Central memory CD8-positive, alpha-beta T cell (primary cell): ENCODE results near the gene CMTM4.
"Not testable (repeated sequence)": the region's sequence is repeated elsewhere in the genome, so short reads cannot be mapped to it uniquely, and the experiment has no call there.

Source experiments
- ATAC-seq: fragments of 150-1000 bp; cut with Tn5 transposase; replicated peaks from 2 replicates; pipeline ENCODE4 v1.10.0; 2022; ENCODE audit warnings: mild to moderate bottlenecking, moderate FRiP score, moderate number of reproducible peaks; ENCODE audit not compliant: poor library complexity, severe bottlenecking; ENCODE audit errors: extremely low read depth
- DNase-seq, 2 donors: peaks; one replicate each; pipeline ENCODE4 v3.0.0; 2021; ENCODE audit warnings: low spot score in 2 of 2
- H3K27ac Mint-ChIP-seq: one replicate; pipeline ENCODE4 v1.8.0; 2022; ENCODE audit warnings: low read depth, mild to moderate bottlenecking, moderate library complexity, mixed read lengths
- H3K27me3 Mint-ChIP-seq: one replicate; pipeline ENCODE4 v1.8.0; 2022; ENCODE audit warnings: mixed read lengths
- H3K36me3 Mint-ChIP-seq: one replicate; pipeline ENCODE4 v1.8.0; 2022; ENCODE audit warnings: mild to moderate bottlenecking, moderate library complexity, mixed read lengths; ENCODE audit not compliant: insufficient read depth
- H3K4me1 Mint-ChIP-seq: one replicate; pipeline ENCODE4 v1.8.0; 2022; ENCODE audit warnings: mixed read lengths
- H3K4me3 Mint-ChIP-seq: one replicate; pipeline ENCODE4 v1.8.0; 2022; ENCODE audit warnings: mild to moderate bottlenecking, moderate library complexity, mixed read lengths
- H3K9me3 Mint-ChIP-seq: one replicate; pipeline ENCODE4 v1.8.0; 2022; ENCODE audit warnings: mixed read lengths

Gene CMTM4

DNA sequence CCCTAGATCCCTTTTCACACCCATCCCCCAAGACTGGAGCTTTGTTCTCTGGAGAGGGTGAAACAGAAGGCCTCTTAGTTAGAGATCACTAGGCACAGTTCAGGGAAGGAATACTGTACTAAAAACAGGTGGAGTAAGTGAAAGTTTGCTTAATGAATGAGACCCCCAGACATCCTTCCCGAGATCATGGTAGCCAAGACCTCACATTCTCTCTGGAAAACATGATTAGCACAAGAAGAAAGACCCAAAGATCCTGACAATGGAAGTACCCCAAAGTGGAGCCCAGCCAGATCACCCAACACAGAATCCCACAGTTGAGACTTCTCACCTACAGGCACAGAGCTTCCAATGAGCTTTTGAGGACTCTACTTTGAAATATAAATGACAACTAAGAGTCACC is 3.4 kb upstream of the CMTM4 start:
- Mint-ChIP-seq H3K4me1 (peaks cover 5% of the 10 kb centered on the region), H3K36me3 (peaks cover 5% of the 10 kb centered on the region), H3K9me3 (no peaks in the 10 kb centered on the region), H3K27ac (no peak overlapping the region), H3K4me3 (no peak overlapping the region), H3K27me3 (no peaks in the 10 kb centered on the region)
- ATAC-seq = no peak
- DNase-seq = no peak

- Mint-ChIP-seq H3K4me1 (peaks cover 10% of the 10 kb centered on the region), H3K27me3 (no peaks in the 10 kb centered on the region), H3K4me3 (peak overlapping the region; percentile 73), H3K36me3 (peaks cover 5% of the 10 kb centered on the region), H3K27ac (no peak overlapping the region), H3K9me3 (no peaks in the 10 kb centered on the region)
- no peak for DNase-seq
- ATAC-seq = no peak
Observed at GRCh38 chr16:66698046-66698445, 1.5 kb upstream of the CMTM4 start.

- Mint-ChIP-seq H3K36me3 (peaks cover 5% of the 10 kb centered on the region), H3K4me3 (peak overlapping the region; percentile 79), H3K9me3 (no peaks in the 10 kb centered on the region), H3K27ac (no peak overlapping the region), H3K4me1 (peaks cover 10% of the 10 kb centered on the region), H3K27me3 (no peaks in the 10 kb centered on the region)
- DNase-seq (peak in 1 of 2 donors; percentile 15), ATAC-seq (peak; percentile 33)
Observed at GRCh38 chr16:66695935-66696668, 441 bp downstream of the CMTM4 start.

DNA sequence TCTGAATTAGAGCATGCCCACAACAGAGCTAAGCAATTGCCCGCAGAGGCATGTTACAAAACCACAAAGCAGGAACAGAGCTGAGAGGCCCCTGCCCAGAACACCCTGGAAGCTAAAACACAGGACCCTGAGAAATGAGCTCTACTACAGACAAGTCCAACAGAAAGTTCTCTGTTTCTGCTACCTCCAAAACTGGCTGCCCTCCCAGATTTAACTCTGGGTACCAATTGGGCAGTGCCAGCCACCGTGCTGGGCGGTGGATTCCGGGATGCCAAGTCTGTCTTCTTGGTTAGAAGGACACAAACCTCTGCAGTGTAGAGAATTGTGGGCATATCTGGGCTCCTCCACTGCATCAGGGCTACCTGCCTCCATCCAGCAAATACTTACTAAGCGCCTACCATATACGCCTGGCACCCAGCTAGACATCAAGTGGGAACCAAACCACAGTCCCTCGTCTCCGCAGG is 1.0 kb downstream of the CMTM4 start:
- ATAC-seq (no peak), DNase-seq (no peak)
- H3K27me3 Mint-ChIP-seq = no peaks in the 10 kb centered on the region
- peaks cover 5% of the 10 kb centered on the region for H3K36me3 Mint-ChIP-seq
- no peaks in the 10 kb centered on the region for H3K9me3 Mint-ChIP-seq
- no peak overlapping the region for H3K27ac Mint-ChIP-seq
- peaks cover 10% of the 10 kb centered on the region for H3K4me1 Mint-ChIP-seq
- H3K4me3 Mint-ChIP-seq = peak overlapping the region; percentile 79

GRCh38 chr16:66693149-66693548 is 3.4 kb downstream of the CMTM4 start:
- DNase-seq (no peak), ATAC-seq (no peak)
- Mint-ChIP-seq H3K9me3 (no peaks in the 10 kb centered on the region), H3K4me3 (no peak overlapping the region), H3K27me3 (no peaks in the 10 kb centered on the region), H3K36me3 (peaks cover 5% of the 10 kb centered on the region), H3K27ac (no peak overlapping the region), H3K4me1 (peaks cover 10% of the 10 kb centered on the region)

- Mint-ChIP-seq H3K27me3 (no peaks in the 10 kb centered on the region), H3K4me3 (no peak overlapping the region), H3K4me1 (peaks cover 10% of the 10 kb centered on the region), H3K27ac (no peak overlapping the region), H3K36me3 (peaks cover 5% of the 10 kb centered on the region), H3K9me3 (no peaks in the 10 kb centered on the region)
- ATAC-seq (no peak), DNase-seq (no peak)
Observed at GRCh38 chr16:66692341-66692740, 4.2 kb downstream of the CMTM4 start.

DNA sequence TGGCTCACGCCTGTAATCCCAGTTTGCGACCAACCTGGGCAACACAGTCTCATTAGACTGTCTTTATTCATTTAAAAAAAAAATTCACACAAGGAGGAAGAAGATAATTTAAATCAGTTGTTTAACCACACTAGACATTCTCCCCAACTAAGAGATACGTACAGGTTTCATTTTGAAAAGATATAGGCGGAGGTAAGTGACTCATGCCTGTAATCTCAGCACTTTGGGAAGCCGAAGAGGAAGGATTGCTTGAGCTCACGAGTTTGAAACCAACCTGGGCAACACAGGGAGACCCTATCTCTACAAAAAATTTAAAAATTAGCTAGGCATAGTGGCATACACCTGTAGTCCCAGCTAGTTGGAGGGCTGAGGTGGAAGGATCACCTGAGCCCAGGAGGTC is 5.3 kb downstream of the CMTM4 start:
- peaks cover 5% of the 10 kb centered on the region for H3K36me3 Mint-ChIP-seq
- H3K9me3 Mint-ChIP-seq = no peaks in the 10 kb centered on the region
- no peak overlapping the region for H3K27ac Mint-ChIP-seq
- no peak overlapping the region for H3K4me3 Mint-ChIP-seq
- no peaks in the 10 kb centered on the region for H3K27me3 Mint-ChIP-seq
- ATAC-seq (no peak), DNase-seq (no peak)
- peaks cover 10% of the 10 kb centered on the region for H3K4me1 Mint-ChIP-seq

DNA sequence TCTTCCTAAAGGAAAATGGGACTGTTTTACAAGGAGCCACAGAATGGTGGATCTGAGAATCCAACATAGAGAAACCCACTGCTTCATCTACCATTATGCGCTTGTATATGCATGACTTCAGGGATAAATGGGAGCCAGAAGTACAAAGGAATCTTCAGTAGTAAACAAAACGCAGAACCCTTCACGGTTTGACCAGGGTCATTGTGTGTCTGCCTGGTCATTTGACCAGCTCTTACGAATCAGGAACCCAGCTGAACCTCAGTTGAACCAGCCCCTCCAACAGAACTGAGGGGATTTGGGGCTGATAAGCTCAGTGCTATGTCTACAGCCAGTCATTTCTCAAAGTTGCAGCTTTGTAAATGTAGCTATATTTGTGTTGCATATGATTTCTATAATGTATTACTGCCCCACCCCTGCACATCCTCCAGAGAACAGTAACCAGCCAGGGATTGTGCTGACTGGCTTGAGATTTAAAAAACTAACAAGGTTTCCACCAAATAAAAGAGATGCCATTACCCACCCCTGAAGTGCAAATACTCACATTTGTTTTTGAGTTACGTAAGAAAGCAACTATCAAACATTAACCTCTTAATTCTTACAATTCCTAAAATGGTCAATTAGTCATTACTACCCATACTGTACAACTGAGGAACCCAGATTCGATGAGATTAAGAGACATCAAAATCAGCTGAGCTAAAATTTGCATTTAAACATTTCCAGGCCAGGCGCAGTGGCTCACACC is 6.3 kb downstream of the CMTM4 start:
- Mint-ChIP-seq H3K9me3 (no peaks in the 10 kb centered on the region), H3K27me3 (no peaks in the 10 kb centered on the region), H3K36me3 (no peaks in the 10 kb centered on the region), H3K4me3 (no peak overlapping the region), H3K4me1 (peaks cover 9% of the 10 kb centered on the region), H3K27ac (no peak overlapping the region)
- DNase-seq (no peak), ATAC-seq (no peak)

GRCh38 chr16:66689282-66689681 is 7.3 kb downstream of the CMTM4 start:
- no peak for DNase-seq
- Mint-ChIP-seq H3K36me3 (no peaks in the 10 kb centered on the region), H3K27me3 (no peaks in the 10 kb centered on the region), H3K4me1 (no peaks in the 10 kb centered on the region), H3K9me3 (no peaks in the 10 kb centered on the region), H3K4me3 (no peak overlapping the region), H3K27ac (no peak overlapping the region)
- ATAC-seq = no peak

DNA sequence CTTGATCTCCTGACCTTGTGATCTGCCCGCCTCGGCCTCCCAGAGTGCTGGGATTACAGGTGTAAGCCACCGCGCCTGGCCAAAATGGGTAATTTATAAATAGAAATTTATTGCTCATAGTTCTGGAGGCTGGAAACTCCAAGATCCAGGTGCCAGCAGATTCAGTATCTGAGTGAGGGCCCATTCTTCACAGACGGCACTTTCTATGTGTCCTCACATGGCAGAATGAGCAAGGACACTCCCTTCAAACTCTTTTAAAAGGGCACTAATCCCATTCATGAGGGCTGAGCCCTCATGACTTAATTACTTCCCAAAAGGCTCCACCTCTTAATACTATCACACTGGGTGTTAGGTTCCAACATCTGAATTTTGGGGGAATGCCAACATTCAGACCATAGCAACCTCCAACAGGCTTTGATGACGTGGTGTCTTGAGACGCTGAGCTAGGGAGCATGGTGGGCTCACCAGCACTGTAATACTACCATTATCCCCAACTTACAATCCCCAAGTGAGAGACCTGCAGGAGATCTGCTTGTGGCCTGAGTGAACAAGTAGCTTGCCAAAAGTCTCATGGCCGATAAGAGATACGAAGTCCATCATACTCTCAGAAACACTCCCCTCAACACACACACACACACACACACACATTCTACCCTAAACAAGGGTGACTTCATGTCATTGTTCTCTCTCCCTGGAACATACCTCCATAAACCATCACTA is 8.5 kb downstream of the CMTM4 start:
- Mint-ChIP-seq H3K4me3 (no peak overlapping the region), H3K27me3 (no peaks in the 10 kb centered on the region), H3K36me3 (no peaks in the 10 kb centered on the region), H3K9me3 (no peaks in the 10 kb centered on the region), H3K27ac (no peak overlapping the region), H3K4me1 (no peaks in the 10 kb centered on the region)
- DNase-seq (no peak), ATAC-seq (no peak)

DNA sequence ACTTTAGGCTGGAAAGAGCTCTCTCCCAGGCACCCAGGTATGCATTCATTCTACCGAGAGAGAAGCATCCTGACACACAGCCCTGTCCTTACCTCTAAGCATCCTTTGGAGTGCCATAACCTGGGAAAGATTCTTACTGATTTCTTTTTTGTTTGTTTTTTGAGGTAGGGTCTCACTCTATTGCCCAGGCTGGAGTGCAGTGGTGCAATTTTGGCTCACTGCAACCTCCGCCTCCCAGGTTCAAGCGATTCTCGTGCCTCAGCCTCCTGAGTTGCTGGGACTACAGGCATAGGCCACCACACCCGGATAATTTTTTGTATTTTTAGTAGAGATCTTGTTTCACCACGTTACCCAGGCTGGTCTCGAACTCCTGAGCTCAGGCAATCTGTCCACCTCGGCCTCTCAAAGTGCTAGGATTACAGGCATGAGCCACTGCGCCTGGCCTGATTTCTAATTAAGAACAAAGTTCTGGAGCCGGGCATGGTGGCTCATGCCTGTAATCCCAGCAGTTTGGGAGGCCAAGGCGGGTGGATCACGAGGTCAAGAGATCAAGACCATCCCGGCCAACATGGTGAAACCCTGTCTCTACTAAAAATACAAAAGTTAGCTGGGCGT is 10.9 kb downstream of the CMTM4 start:
- not testable (repeated sequence) for H3K4me3 Mint-ChIP-seq, DNase-seq, H3K4me1 Mint-ChIP-seq, ATAC-seq, H3K36me3 Mint-ChIP-seq, H3K27ac Mint-ChIP-seq, H3K27me3 Mint-ChIP-seq, H3K9me3 Mint-ChIP-seq

DNA sequence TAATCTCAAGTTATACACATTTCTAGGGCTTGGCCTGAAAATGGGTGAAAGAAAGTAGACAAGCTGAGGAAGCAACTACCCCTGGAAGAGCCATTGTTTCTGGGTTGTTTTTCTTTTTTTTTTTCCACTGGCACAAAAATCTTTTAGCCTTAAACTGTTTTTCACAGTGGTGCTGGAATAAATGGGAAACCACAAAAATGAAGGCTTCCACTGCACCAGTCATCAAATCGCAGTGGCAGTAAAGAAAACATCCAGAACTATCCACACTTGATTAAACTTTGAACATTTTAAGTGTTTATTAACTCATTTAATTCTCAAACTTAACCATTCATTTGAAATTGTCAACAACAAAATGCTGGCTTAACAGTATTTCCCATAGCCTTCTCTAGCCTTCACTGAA is 14.3 kb downstream of the CMTM4 start:
- no peak overlapping the region for H3K27ac Mint-ChIP-seq
- H3K27me3 Mint-ChIP-seq = no peaks in the 10 kb centered on the region
- no peaks in the 10 kb centered on the region for H3K4me1 Mint-ChIP-seq
- no peak for ATAC-seq
- no peak overlapping the region for H3K4me3 Mint-ChIP-seq
- H3K36me3 Mint-ChIP-seq = no peaks in the 10 kb centered on the region
- H3K9me3 Mint-ChIP-seq = no peaks in the 10 kb centered on the region
- DNase-seq = no peak
